GM23338 (cell line): ENCODE data around the gene GH1. TPM values are rescaled to one million over a fixed set of nuclear protein-coding genes. Genes with fewer than 3 reads are reported as not detected.
A peak's percentile ranks its signal among the peaks of the same experiment; 100 is the strongest.
"Not testable (repeated sequence)": the region's sequence is repeated elsewhere in the genome, so short reads cannot be mapped to it uniquely, and the experiment has no call there.

Experiments
- ATAC-seq: fragments of 200-7000 bp; cut with Tn5 transposase; 3 replicates; pipeline ENCODE4 v1.9.1; 2020
- DNase-seq: peaks from one replicate; pipeline ENCODE4 v3.0.0-alpha.2; 2015; ENCODE audit warnings: low spot score
- H2AFZ ChIP-seq: fragments of 200-600 bp; sonication (generic); 2 replicates; pipeline ENCODE4 v1.8.0; 2016; ENCODE audit warnings: antibody characterized with exemption, mild to moderate bottlenecking, moderate library complexity
- H3F3A ChIP-seq: fragments of 200-600 bp; sonication (generic); replicated peaks from 2 replicates; pipeline ENCODE4 v1.8.0; 2017; ENCODE audit warnings: antibody characterized with exemption, mixed run types, low read depth
- H3K27ac ChIP-seq: fragments of 200-600 bp; sonication (generic); 2 replicates; pipeline ENCODE4 v1.6.1; 2016; ENCODE audit warnings: low read depth
- H3K27me3 ChIP-seq: fragments of 200-600 bp; sonication (generic); 2 replicates; pipeline ENCODE4 v1.8.0; 2016; ENCODE audit warnings: mild to moderate bottlenecking, mixed run types, moderate library complexity; ENCODE audit not compliant: insufficient read depth
- H3K36me3 ChIP-seq: fragments of 200-600 bp; sonication (generic); 2 replicates; pipeline ENCODE4 v1.8.0; 2016; ENCODE audit warnings: mild to moderate bottlenecking; ENCODE audit not compliant: insufficient read depth
- H3K4me1 ChIP-seq: fragments of 200-600 bp; sonication (generic); 2 replicates; pipeline ENCODE4 v1.8.0; 2016; ENCODE audit warnings: mild to moderate bottlenecking, moderate library complexity; ENCODE audit not compliant: insufficient read depth
- H3K4me2 ChIP-seq: fragments of 200-600 bp; sonication (generic); 2 replicates; pipeline ENCODE4 v1.7.1; 2017; ENCODE audit warnings: mixed run types
- H3K4me3 ChIP-seq: fragments of 200-600 bp; sonication (generic); 2 replicates; pipeline ENCODE4 v1.6.1; 2016; ENCODE audit warnings: mixed run types
- H3K79me2 ChIP-seq: fragments of 200-600 bp; sonication (generic); replicated peaks from 2 replicates; pipeline ENCODE4 v1.8.0; 2017; ENCODE audit warnings: mild to moderate bottlenecking; ENCODE audit not compliant: insufficient read depth
- H3K9me2 ChIP-seq: fragments of 200-600 bp; sonication (generic); 2 replicates; pipeline ENCODE4 v1.8.0; 2017; ENCODE audit not compliant: insufficient read depth
- H4K20me1 ChIP-seq: fragments of 200-600 bp; sonication (generic); replicated peaks from 2 replicates; pipeline ENCODE4 v1.8.0; 2017; ENCODE audit warnings: mild to moderate bottlenecking; ENCODE audit not compliant: insufficient read depth
- H3K27ac Mint-ChIP-seq: 2 replicates; pipeline ENCODE4 v1.8.0; 2020; ENCODE audit warnings: inconsistent platforms, mild to moderate bottlenecking, moderate library complexity, mixed read lengths
- H3K27me3 Mint-ChIP-seq: 3 replicates; pipeline ENCODE4 v1.8.0; 2022; ENCODE audit warnings: low read depth, mild to moderate bottlenecking, moderate library complexity, mixed read lengths, inconsistent platforms; ENCODE audit not compliant: insufficient read depth, poor library complexity
- H3K36me3 Mint-ChIP-seq: 3 replicates; pipeline ENCODE4 v1.8.0; 2021; ENCODE audit warnings: low read depth, mild to moderate bottlenecking, inconsistent platforms, moderate library complexity, mixed read lengths
- H3K4me1 Mint-ChIP-seq: 3 replicates; pipeline ENCODE4 v1.8.0; 2020; ENCODE audit warnings: mild to moderate bottlenecking, inconsistent platforms, mixed read lengths
- H3K4me3 Mint-ChIP-seq: 3 replicates; pipeline ENCODE4 v1.8.0; 2021; ENCODE audit warnings: moderate library complexity, mild to moderate bottlenecking, inconsistent platforms, mixed read lengths
- H3K9me3 Mint-ChIP-seq: 3 replicates; pipeline ENCODE4 v1.8.0; 2020; ENCODE audit warnings: moderate library complexity, mild to moderate bottlenecking, inconsistent platforms, mixed read lengths
- CTCF ChIP-seq, 2 experiments: fragments of 200-600 bp in 1 of 2; sonication (generic) in 1 of 2; conservative IDR thresholded peaks; 2 replicates each; pipeline versions ENCODE4 v1.5.1 to v1.6.1; 2016 to 2017; ENCODE audit warnings: antibody characterized with exemption in 2 of 2, low read depth in 2 of 2, mild to moderate bottlenecking in 2 of 2, moderate library complexity in 1 of 2
- polyA plus RNA-seq: library from polyadenylated mRNA; unstranded; fragments of >200 nt; fragmentation: Nextera tagmentation; extraction: Ambion mirVana; gene quantifications from 2 replicates; pipeline ENCODE4 v1.2.1, GENCODE V29; 2016
- total RNA-seq: library from RNA; depleted of rRNA; stranded (reverse); fragments of >200 nt; shearing (Covaris generic); gene quantifications from 2 replicates; pipeline ENCODE4 v1.2.3, GENCODE V29; 2014

The GH1 gene
- total and polyA plus RNA-seq, 2 experiments from 2014 or later, result 0.57 TPM; not detected in 1

- peak overlapping the region; percentile 66; the same call in 1 of the 2 replicates for H3K27ac Mint-ChIP-seq
- not testable (repeated sequence) for H3K27me3 Mint-ChIP-seq, H3K27ac ChIP-seq, H2AFZ ChIP-seq, H4K20me1 ChIP-seq, H3K4me2 ChIP-seq, H3K9me2 ChIP-seq, H3K27me3 ChIP-seq, H3K79me2 ChIP-seq, H3K4me3 ChIP-seq, H3K4me1 ChIP-seq, H3K36me3 Mint-ChIP-seq, H3K36me3 ChIP-seq, H3K4me3 Mint-ChIP-seq, DNase-seq, H3K4me1 Mint-ChIP-seq, H3K9me3 Mint-ChIP-seq, H3F3A ChIP-seq
- peak; percentile 92 for ATAC-seq
- TF ChIP-seq CTCF (conservative IDR thresholded peaks at IDR 0.05; ENCODE audit: low read depth in 2 of 2), result peak; percentile 0 to 51; a peak in 2 of 4 replicates
These were observed 44.5 kb downstream of the GH1 start for GRCh38 chr17:63874061-63874626.

- H3K36me3 ChIP-seq, H2AFZ ChIP-seq, H3K27me3 Mint-ChIP-seq, H3K4me3 ChIP-seq, H3K27me3 ChIP-seq, H3F3A ChIP-seq, H3K4me2 ChIP-seq, H3K4me1 Mint-ChIP-seq, ATAC-seq, H3K79me2 ChIP-seq, H3K27ac ChIP-seq, H3K36me3 Mint-ChIP-seq, H4K20me1 ChIP-seq, DNase-seq, H3K9me3 Mint-ChIP-seq, H3K9me2 ChIP-seq, H3K4me3 Mint-ChIP-seq, H3K4me1 ChIP-seq: not testable (repeated sequence)
- peak within 1 kb of the TSS; percentile 66; the same call in 1 of the 2 replicates for H3K27ac Mint-ChIP-seq
These were observed 45.1 kb downstream of the GH1 start, which contains the start of gene CSH2 for GRCh38 chr17:63873577-63873976. Gene CSH2, minus strand, starts transcription at chr17:63873677. Its CDS starts 63 bp downstream, at chr17:63873614.

GRCh38 chr17:63871646-63872365 is 46.8 kb downstream of the GH1 start:
- ATAC-seq, H3K27me3 ChIP-seq, DNase-seq, H3K79me2 ChIP-seq, H3K4me3 ChIP-seq, H3K4me1 ChIP-seq, H3K4me3 Mint-ChIP-seq, H3K9me2 ChIP-seq, H3K27ac ChIP-seq, H3K9me3 Mint-ChIP-seq, H3F3A ChIP-seq, H3K27me3 Mint-ChIP-seq, H3K4me2 ChIP-seq, H3K36me3 Mint-ChIP-seq, H3K27ac Mint-ChIP-seq, H3K4me1 Mint-ChIP-seq, H4K20me1 ChIP-seq, H3K36me3 ChIP-seq, H2AFZ ChIP-seq: not testable (repeated sequence)

GRCh38 chr17:63870292-63870665 is 48.4 kb downstream of the GH1 start:
- H3K27me3 Mint-ChIP-seq, result not testable (repeated sequence)

More at GRCh38 chr17:63870292-63870665, 48.4 kb downstream of the GH1 start:
- not testable (repeated sequence) for H3K4me3 ChIP-seq, H3K36me3 ChIP-seq, H3K4me2 ChIP-seq, H3K27ac Mint-ChIP-seq, H3K27ac ChIP-seq, H4K20me1 ChIP-seq, H3K4me1 ChIP-seq, H3K27me3 ChIP-seq, H2AFZ ChIP-seq, H3K9me2 ChIP-seq, H3K79me2 ChIP-seq, H3F3A ChIP-seq, DNase-seq, H3K4me3 Mint-ChIP-seq, ATAC-seq, H3K9me3 Mint-ChIP-seq, H3K36me3 Mint-ChIP-seq
- peaks cover 13% of the 10 kb centered on the region for H3K4me1 Mint-ChIP-seq
